GM12874 (cell line): Measurements from ENCODE around the gene DTWD1.

ENCODE experiments used
- TF ChIP-seq, protein P1 (sequence below): IDR thresholded peaks from 2 replicates; pipeline ENCODE4 v1.5.1; 2011; ENCODE audit warnings: low read depth, mild to moderate bottlenecking, control low read depth, low read length, moderate library complexity; ENCODE audit not compliant: insufficient read depth

The DTWD1 gene

DNA sequence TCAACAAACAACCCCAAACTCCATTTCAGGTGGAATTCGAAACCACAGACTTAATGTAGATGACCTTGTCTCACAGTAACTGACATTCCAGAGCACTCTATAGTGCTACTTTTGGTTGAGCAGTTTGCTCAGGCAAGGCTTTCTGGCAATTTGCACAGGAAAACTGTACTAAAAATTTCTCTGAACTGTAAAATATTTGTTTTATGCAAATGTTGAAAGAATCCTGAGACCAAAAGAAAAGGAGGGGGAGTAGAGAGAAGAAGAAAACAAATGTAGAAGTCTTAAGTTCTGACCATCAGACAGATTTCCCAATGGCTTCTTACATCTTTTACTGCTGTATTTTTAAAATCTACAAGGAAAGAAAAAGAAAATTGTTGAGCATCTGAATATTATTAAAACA is 53.5 kb downstream of the DTWD1 start:
- TF ChIP-seq, protein P1, sequence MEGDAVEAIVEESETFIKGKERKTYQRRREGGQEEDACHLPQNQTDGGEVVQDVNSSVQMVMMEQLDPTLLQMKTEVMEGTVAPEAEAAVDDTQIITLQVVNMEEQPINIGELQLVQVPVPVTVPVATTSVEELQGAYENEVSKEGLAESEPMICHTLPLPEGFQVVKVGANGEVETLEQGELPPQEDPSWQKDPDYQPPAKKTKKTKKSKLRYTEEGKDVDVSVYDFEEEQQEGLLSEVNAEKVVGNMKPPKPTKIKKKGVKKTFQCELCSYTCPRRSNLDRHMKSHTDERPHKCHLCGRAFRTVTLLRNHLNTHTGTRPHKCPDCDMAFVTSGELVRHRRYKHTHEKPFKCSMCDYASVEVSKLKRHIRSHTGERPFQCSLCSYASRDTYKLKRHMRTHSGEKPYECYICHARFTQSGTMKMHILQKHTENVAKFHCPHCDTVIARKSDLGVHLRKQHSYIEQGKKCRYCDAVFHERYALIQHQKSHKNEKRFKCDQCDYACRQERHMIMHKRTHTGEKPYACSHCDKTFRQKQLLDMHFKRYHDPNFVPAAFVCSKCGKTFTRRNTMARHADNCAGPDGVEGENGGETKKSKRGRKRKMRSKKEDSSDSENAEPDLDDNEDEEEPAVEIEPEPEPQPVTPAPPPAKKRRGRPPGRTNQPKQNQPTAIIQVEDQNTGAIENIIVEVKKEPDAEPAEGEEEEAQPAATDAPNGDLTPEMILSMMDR = no peak

DNA sequence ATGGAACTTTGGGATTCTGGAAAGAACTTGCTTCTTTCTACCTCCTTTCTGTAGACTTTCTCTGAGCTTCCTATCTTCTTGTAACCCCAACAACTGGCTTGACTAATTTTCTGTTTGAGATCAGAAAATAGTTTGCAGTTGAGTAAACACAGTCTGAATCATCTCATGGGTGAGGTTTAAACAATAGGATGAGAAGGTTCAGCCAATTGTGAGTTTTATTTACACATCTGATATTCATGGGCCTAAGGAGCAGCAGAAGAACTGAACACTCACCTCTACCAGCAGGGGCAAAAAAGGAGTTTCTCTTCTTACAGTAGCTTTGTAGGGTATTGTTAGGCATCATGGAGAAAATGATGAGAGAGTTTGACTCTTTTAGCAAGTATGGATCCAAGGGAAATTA is 54.2 kb downstream of the DTWD1 start:
- TF ChIP-seq, protein P1 = no peak

DNA sequence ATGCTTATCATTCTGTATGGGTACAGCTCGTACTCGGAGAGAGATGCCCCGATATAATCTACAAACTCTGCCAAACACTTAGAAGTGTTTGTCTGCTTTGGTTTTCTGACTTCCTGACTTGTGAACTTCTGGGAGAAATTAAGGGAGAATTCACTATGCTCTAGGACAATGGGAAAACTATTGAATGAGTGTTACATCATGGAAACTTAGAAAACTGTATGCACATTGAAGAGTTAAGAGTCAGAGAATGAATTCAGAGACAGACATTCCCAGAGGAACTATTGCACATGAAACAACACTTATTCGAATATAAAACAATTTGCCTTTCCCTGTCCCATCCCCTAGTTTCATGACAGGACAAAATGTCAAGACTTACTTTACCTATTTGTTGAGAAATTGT is 57.8 kb downstream of the DTWD1 start:
- TF ChIP-seq, protein P1 = no peak

DNA sequence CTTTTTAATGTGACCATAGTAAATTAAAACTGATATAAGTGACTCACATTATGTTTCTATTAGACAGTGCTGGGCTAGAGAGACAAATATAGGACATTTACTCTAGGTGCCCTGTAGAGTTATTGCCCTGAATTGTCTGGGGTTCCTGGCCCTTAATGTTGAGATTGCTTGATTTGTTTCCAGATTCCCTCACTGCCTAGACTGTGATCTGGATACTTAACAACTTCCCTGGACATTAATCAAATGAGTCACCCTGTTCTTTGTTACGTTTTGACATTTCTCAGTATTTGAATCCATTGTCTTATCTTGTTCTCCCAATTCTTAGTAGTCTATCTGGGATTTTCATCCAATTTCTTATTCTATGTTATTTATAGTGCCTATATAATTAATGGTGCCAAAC is 65.8 kb downstream of the DTWD1 start:
- TF ChIP-seq, protein P1 = no peak

DNA sequence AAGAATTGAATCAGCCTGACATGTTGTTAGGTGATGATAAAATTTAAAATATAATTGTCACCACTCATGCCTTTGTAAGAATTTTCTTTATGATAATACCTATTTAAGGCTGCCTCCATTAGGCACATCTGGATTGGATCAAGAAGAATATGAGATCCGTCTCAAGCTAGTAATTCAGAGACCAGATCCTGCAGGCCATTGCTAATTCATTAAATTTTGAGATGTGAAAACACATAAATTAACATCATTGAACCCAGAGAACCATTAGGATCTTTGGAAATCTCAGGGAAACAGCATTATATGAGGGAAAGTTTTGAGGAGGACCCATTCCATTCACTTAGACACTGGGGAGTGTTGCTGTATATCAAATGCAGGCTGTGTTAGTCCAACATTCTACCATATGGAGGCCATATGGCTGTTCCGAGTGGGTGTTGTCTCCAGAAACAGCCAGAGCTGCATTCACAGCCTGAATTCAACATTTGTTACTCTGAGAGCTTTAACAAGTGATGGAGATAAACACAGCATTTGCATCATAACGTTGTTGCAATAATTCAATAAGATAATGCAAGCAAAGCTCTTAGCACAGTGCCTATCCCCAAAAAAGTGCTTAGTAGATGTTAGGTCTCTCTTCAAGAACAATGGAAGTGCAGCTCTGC is 67.4 kb downstream of the DTWD1 start:
- TF ChIP-seq, protein P1 = no peak

DNA sequence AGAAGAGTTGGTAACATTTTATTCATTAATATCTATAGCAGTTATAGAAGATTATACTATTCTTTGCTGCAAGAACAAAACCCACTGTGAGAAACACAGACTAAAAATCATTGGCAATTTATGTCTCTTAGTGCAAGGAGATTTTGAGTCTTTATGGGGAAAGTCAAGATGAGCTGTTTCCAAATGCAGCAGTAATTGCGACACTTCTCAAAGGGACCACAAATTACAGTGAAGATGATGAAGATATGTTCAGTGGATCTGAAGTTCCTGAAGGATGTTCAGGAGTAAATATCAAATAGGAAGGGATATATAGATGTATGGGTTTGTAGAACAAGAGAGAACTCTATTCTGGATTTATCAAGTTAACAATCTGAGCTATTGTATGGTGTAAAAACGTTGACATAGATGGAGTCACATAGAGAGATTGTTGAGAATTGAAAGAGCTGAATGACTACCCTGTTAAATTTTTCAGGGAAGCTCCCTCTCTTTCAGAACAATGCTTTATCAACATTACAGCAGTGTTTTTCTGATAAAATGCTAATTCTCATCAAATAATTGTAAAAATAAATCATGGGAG is 71.8 kb downstream of the DTWD1 start:
- TF ChIP-seq, protein P1 = no peak

DNA sequence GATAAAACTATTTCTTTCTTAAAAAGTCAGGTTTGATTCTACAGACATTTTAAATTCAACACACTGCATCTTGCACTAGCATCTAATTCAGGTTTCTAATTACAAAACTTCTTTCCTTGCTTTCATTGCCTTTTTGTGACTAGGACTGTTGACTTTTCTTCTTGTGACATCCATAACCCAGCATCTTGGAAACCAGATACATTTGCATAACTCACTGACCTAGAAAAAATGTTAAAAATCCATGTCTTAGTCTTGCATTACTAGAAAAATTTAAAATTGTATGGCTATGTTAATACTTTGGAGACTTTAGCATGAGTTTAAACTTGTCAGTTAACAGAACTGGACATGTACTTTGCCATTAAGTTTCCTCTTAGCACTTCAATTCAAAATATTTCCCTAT is 72.7 kb downstream of the DTWD1 start:
- TF ChIP-seq, protein P1 = no peak
